Loucy (cell line): Measurements from ENCODE around the gene SOX8.

ENCODE experiments used
- EZH2phosphoT487 ChIP-seq: fragments of 200-600 bp; IDR thresholded peaks from 2 replicates; pipeline ENCODE4 v1.6.1; 2018; ENCODE audit warnings: antibody characterized with exemption, mild to moderate bottlenecking, moderate library complexity, borderline replicate concordance
- TF ChIP-seq, protein P1 (sequence below): fragments of 200-600 bp; sonication (generic); conservative IDR thresholded peaks from 2 replicates; pipeline ENCODE4 v1.5.1; 2014; ENCODE audit warnings: mild to moderate bottlenecking, antibody characterized with exemption, low read length

DNA sequence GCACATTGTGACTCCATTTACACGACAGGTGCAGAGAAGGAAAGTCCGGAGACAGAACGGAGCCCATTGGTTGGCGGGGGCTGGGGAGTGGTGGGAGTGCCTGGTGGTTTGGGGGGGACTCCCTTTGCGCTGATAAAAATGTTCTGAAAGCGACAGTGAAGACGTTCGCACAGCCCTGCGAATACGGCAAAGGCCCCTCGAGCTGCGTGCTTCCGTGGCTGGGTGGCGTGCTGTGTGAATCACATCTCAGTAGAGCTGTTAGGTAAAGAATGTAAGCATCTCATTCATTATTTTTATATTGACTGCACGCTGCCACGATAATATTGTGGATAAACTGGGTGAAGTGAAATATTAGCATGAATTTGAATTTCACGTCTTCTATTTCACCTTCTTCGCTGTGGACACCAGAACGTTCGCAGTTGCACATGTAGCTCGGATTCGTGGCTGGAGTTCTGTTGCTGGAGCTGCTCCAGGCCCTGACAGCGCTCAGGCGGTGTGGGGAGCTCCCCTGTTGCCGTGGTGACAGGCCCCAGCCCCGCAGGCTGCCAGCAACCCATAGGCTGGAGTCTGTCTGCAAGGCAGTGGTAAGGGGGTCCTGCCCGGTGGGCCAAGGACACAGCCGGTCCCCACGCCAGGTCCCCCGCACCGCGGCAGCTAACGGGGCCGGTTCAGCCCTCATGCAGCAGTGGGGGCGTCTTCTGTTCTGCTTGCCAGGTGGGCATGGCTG, 44.6 kb downstream of the SOX8 start:
- TF ChIP-seq, protein P1, sequence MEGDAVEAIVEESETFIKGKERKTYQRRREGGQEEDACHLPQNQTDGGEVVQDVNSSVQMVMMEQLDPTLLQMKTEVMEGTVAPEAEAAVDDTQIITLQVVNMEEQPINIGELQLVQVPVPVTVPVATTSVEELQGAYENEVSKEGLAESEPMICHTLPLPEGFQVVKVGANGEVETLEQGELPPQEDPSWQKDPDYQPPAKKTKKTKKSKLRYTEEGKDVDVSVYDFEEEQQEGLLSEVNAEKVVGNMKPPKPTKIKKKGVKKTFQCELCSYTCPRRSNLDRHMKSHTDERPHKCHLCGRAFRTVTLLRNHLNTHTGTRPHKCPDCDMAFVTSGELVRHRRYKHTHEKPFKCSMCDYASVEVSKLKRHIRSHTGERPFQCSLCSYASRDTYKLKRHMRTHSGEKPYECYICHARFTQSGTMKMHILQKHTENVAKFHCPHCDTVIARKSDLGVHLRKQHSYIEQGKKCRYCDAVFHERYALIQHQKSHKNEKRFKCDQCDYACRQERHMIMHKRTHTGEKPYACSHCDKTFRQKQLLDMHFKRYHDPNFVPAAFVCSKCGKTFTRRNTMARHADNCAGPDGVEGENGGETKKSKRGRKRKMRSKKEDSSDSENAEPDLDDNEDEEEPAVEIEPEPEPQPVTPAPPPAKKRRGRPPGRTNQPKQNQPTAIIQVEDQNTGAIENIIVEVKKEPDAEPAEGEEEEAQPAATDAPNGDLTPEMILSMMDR, result no peak
- no peak for TF ChIP-seq EZH2phosphoT487
